Vagina (tissue), 2 donors: ENCODE data around the gene ADCY4. TPM values are rescaled to one million over a fixed set of nuclear protein-coding genes. Genes with fewer than 3 reads are reported as not detected.

Source experiments
- DNase-seq, 2 donors: peaks; one replicate each; pipeline ENCODE4 v3.0.0-alpha.2; 2017; ENCODE audit errors: extremely low spot score in 2 of 2
- H3K27ac ChIP-seq: fragments of 200-600 bp; sonication (generic); one replicate; pipeline ENCODE4 v1.5.1; 2019
- H3K27me3 ChIP-seq: fragments of 200-600 bp; sonication (generic); one replicate; pipeline ENCODE4 v1.5.1; 2019
- H3K36me3 ChIP-seq, 2 donors: fragments of 200-600 bp; sonication (generic); one replicate each; pipeline ENCODE4 v1.5.1; 2017 to 2019
- H3K4me1 ChIP-seq: fragments of 200-600 bp; sonication (generic); one replicate; pipeline ENCODE4 v1.5.1; 2019
- H3K4me3 ChIP-seq, 2 donors: fragments of 200-600 bp; sonication (generic); 1 replicate in 1 of 2; 2 replicates in 1 of 2; pipeline ENCODE4 v1.5.1; 2016 to 2019
- H3K9me3 ChIP-seq: fragments of 200-600 bp; sonication (generic); one replicate; pipeline ENCODE4 v1.5.1; 2019
- POLR2A ChIP-seq, 2 donors: fragments of 450-650 bp; IDR thresholded peaks; one replicate each; pipeline ENCODE4 v1.6.1; 2017; ENCODE audit warnings: antibody characterized with exemption in 2 of 2, mild to moderate bottlenecking in 2 of 2, moderate library complexity in 2 of 2
- POLR2AphosphoS5 ChIP-seq, 2 donors: sonication (generic); formaldehyde crosslinking; IDR thresholded peaks; one replicate each; pipeline ENCODE4 v1.9.0; 2017; ENCODE audit warnings: antibody characterized with exemption in 2 of 2, mild to moderate bottlenecking in 2 of 2, low read depth in 1 of 2; ENCODE audit not compliant: insufficient read depth in 1 of 2
- intact Hi-C: fragments of 100-400 bp; cut with DNase I; formaldehyde crosslinking; loops from one replicate; pipeline ENCODE4 v1.15.1; 2023
- total RNA-seq: library from RNA; depleted of rRNA; stranded (reverse); fragments of >200 nt; gene quantifications from one replicate; pipeline ENCODE4 v1.2.3, GENCODE V29; 2016
- TF ChIP-seq, protein P1 (sequence below), 3 experiments: fragments of 450-650 bp in 2 of 3; fragments of 200-600 bp in 1 of 3; sonication (generic) in 1 of 3; IDR thresholded peaks; one replicate each; pipeline ENCODE4 v1.5.1; 2017 to 2019; ENCODE audit warnings: antibody characterized with exemption in 3 of 3, mild to moderate bottlenecking in 2 of 3, moderate library complexity in 2 of 3

ADCY4 gene
- total RNA-seq, 1 donor from 2014 or later: 32.7 TPM

DNA sequence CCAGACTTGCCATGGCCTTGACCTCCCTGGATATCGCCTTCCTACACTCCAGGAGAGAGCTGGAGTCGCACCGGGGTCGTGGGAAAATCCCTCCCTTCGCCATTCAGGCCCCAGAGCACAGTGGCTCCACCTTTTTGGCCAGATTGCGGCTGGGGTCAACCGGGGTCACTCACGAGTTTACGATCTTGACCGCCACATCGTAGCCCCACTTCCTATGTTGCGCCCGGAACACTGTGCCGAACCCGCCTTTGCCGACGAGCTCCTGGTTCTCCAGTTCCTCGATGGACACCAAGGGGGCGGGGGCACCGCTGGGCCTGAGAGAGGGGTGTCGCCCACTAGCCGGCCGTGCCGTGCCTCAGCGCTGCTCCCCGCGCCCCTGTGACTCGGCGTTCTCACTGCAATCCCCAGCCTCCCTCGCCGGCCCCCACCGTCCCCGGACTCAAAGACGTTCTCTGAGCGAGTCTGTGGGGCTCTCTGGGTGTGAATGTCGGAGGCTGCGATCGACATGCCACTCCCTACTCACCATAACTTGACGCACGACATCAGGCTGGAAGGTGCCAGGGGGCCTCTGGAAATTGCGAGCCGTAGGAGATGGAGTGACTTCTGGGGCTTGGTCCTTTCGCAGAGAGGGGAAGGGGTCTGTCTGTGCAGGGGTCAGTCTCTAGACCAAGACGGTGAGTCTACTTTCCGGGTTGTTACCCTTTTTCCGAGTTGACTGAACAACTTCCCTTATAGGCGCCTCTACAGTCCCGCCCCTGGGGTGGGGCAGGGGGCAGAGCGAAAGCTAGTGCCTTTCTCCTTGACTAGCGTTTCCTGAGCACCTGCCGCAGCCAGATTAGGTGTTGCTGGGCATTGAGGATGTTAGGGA lies 4.6 kb upstream of the ADCY4 start, which contains the start of gene RIPK3:
Gene RIPK3 (minus strand): TSS at position 708 of the 868 bp plus-strand sequence. CDS start 165 bp downstream, at position 543.
- Histone ChIP-seq H3K27ac (peak within 1 kb of the TSS; percentile 52), H3K4me1 (peaks cover 37% of the 10 kb centered on the region), H3K4me3 (peak within 1 kb of the TSS; percentile 57), H3K27me3 (no peaks in the 10 kb centered on the region), H3K9me3 (no peaks in the 10 kb centered on the region), H3K36me3 (peaks cover 0 to 9% of the 10 kb centered on the region in 2 donors)
- no peak for DNase-seq
- intact Hi-C loops: no loop called here
- TF ChIP-seq, protein P1, sequence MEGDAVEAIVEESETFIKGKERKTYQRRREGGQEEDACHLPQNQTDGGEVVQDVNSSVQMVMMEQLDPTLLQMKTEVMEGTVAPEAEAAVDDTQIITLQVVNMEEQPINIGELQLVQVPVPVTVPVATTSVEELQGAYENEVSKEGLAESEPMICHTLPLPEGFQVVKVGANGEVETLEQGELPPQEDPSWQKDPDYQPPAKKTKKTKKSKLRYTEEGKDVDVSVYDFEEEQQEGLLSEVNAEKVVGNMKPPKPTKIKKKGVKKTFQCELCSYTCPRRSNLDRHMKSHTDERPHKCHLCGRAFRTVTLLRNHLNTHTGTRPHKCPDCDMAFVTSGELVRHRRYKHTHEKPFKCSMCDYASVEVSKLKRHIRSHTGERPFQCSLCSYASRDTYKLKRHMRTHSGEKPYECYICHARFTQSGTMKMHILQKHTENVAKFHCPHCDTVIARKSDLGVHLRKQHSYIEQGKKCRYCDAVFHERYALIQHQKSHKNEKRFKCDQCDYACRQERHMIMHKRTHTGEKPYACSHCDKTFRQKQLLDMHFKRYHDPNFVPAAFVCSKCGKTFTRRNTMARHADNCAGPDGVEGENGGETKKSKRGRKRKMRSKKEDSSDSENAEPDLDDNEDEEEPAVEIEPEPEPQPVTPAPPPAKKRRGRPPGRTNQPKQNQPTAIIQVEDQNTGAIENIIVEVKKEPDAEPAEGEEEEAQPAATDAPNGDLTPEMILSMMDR (IDR thresholded peaks at IDR 0.05): no peak
- TF ChIP-seq POLR2A (IDR thresholded peaks at IDR 0.05): no peak
- peak in 1 of 2 donors; percentile 67 for TF ChIP-seq POLR2AphosphoS5 (IDR thresholded peaks at IDR 0.05; ENCODE audit: insufficient read depth in 1 of 2, low read depth in 1 of 2)

DNA sequence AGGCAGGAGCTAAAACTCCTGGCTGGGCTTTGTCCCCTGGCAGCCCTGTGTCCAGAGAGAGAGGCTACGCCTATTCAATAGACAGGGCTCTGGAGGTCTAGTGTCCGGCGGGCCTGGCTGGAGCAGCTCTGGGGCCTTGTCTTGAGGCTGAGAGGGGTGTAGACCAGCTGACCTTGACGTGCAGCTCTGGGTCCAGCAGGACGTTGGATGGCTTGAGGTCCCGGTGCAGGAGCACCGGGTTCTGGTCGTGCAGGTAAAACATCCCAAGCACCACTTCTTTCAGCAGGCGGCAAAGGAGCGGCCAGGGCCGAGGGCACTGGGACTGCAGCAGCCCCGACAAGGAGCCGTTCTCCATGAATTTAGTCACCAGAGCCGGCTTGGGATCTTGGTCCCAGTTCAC lies 4.0 kb upstream of the ADCY4 start:
- DNase-seq: no peak
- H3K4me3 ChIP-seq: peak overlapping the region; percentile 57
- no peaks in the 10 kb centered on the region for H3K27me3 ChIP-seq
- intact Hi-C loops: no loop called here
- peak overlapping the region; percentile 52 for H3K27ac ChIP-seq
- H3K36me3 ChIP-seq: peaks cover 0 to 9% of the 10 kb centered on the region in 2 donors
- no peak for TF ChIP-seq POLR2AphosphoS5 (IDR thresholded peaks at IDR 0.05; ENCODE audit: insufficient read depth in 1 of 2, low read depth in 1 of 2)
- TF ChIP-seq, protein P1 (IDR thresholded peaks at IDR 0.05): no peak
- no peak for TF ChIP-seq POLR2A (IDR thresholded peaks at IDR 0.05)
- H3K9me3 ChIP-seq: no peaks in the 10 kb centered on the region
- H3K4me1 ChIP-seq: peaks cover 44% of the 10 kb centered on the region

DNA sequence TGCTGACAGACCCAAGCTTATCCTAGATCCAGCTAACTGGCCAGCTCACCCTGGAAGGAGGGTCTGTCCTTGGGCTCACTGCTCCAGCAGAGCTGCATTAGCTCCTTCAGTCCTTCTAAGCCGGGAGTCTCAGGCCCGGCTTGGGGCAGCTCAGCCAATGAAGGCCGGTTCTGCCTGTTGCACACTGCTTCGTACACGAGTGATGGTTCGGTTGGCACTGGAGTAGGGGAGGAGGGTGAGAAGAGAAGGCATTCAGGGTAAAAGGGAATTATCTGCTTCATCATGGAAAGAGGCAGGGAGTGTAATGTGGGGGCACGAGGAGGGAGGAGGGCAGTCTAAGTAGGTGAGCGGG lies 2.9 kb upstream of the ADCY4 start:
- Histone ChIP-seq H3K36me3 (peaks cover 0 to 9% of the 10 kb centered on the region in 2 donors), H3K9me3 (no peaks in the 10 kb centered on the region), H3K27me3 (no peaks in the 10 kb centered on the region), H3K4me1 (peaks cover 54% of the 10 kb centered on the region), H3K4me3 (no peak overlapping the region), H3K27ac (no peak overlapping the region)
- intact Hi-C loops: no loop called here
- no peak for DNase-seq
- TF ChIP-seq POLR2AphosphoS5 (IDR thresholded peaks at IDR 0.05; ENCODE audit: insufficient read depth in 1 of 2, low read depth in 1 of 2): no peak
- TF ChIP-seq, protein P1 (IDR thresholded peaks at IDR 0.05): no peak
- TF ChIP-seq POLR2A (IDR thresholded peaks at IDR 0.05): no peak

DNA sequence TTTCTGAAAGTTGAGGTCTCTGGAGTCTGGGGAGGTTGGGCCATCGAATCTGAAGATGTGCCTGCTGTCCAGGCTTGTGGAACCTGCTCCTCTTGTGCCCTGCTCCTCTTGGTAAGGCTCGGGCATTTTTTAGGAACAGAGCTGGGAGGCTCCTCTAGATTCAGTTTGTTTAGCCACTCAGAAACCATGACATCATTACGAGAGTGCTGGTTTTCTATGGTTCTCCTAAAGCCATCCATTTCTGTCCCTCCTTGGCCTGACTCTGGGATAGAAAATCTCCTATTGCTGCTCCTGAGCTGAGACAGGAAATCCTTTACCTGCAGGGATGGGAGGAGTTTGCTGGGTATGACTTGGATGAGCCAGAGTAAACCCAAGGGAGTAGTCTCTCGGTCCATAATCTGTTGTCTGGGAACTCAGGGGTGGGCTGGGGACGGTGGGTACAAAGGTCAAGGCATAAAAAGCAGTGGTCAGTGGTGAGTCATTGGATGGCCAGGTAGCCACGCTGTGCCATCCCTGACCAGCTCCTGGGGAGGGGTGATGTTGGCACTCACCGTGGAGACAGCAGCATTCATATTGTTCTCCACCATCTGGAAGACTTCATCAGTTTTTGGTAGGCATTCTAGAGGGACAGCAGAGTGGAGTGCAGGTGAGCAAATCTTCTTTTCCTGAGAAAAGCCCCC lies 2.4 kb upstream of the ADCY4 start:
- peaks cover 59% of the 10 kb centered on the region for H3K4me1 ChIP-seq
- no peak overlapping the region for H3K4me3 ChIP-seq
- H3K36me3 ChIP-seq: peaks cover 0 to 9% of the 10 kb centered on the region in 2 donors
- H3K27me3 ChIP-seq: no peaks in the 10 kb centered on the region
- TF ChIP-seq, protein P1 (IDR thresholded peaks at IDR 0.05): no peak
- TF ChIP-seq POLR2AphosphoS5 (IDR thresholded peaks at IDR 0.05; ENCODE audit: insufficient read depth in 1 of 2, low read depth in 1 of 2) (no peak), POLR2A (IDR thresholded peaks at IDR 0.05) (no peak)
- H3K27ac ChIP-seq: no peak overlapping the region
- intact Hi-C loops: no loop called here
- DNase-seq: no peak
- H3K9me3 ChIP-seq: no peaks in the 10 kb centered on the region
